ENCODE results near the gene SYTL5. TPM values are rescaled to one million over a fixed set of nuclear protein-coding genes. Genes with fewer than 3 reads are reported as not detected.

Gene SYTL5
- 2.2 and 3.5 TPM in 2 replicates for total RNA-seq (ENCODE audit: low replicate concordance)
- long read RNA-seq, full-length matches to known transcripts: 1 of 4 reads
- long read RNA-seq, partial matches to known transcripts: 1 of 4 reads
- long read RNA-seq, other reads (novel, unspliced or antisense): 2 of 4 reads

- Mint-ChIP-seq H3K4me1 (ENCODE audit: unreplicated experiment) (peaks cover 4% of the 10 kb centered on the region), H3K27me3 (no peaks in the 10 kb centered on the region), H3K4me3 (peak within 1 kb of the TSS; percentile 76), H3K36me3 (no peaks in the 10 kb centered on the region), H3K9me3 (peaks cover 10% of the 10 kb centered on the region), H3K27ac (peak within 1 kb of the TSS; percentile 89)
- TF ChIP-seq CTCF (conservative IDR thresholded peaks at IDR 0.05): no peak
- no peak for DNase-seq (ENCODE audit: extremely low spot score, unreplicated experiment)
Measured at GRCh38 chrX:38006291-38006690, at the start of gene SYTL5. TSS of gene SYTL5 (plus strand) at chrX:38006553. CDS start at chrX:38033890, 27,337 bp downstream.

GRCh38 chrX:37958525-37959211 lies 47.7 kb upstream of the SYTL5 start:
- no peak for TF ChIP-seq CTCF (conservative IDR thresholded peaks at IDR 0.05)
- Mint-ChIP-seq H3K9me3 (no peaks in the 10 kb centered on the region), H3K27me3 (no peaks in the 10 kb centered on the region), H3K4me1 (ENCODE audit: unreplicated experiment) (no peaks in the 10 kb centered on the region), H3K27ac (peak overlapping the region; percentile 61), H3K36me3 (no peaks in the 10 kb centered on the region), H3K4me3 (no peak overlapping the region)
- DNase-seq (ENCODE audit: extremely low spot score, unreplicated experiment): no peak

GRCh38 chrX:37959212-37960021 lies 46.9 kb upstream of the SYTL5 start:
- no peak for DNase-seq (ENCODE audit: extremely low spot score, unreplicated experiment)
- H3K27ac Mint-ChIP-seq: peak overlapping the region; percentile 61

GRCh38 chrX:37961118-37961517 lies 45.2 kb upstream of the SYTL5 start:
- TF ChIP-seq CTCF (conservative IDR thresholded peaks at IDR 0.05): no peak
- H3K36me3 Mint-ChIP-seq: no peaks in the 10 kb centered on the region
- no peak overlapping the region for H3K4me3 Mint-ChIP-seq
- H3K4me1 Mint-ChIP-seq (ENCODE audit: unreplicated experiment): no peaks in the 10 kb centered on the region
- no peaks in the 10 kb centered on the region for H3K9me3 Mint-ChIP-seq
- H3K27ac Mint-ChIP-seq: no peak overlapping the region
- H3K27me3 Mint-ChIP-seq: no peaks in the 10 kb centered on the region
- DNase-seq (ENCODE audit: extremely low spot score, unreplicated experiment): no peak

More at GRCh38 chrX:37959212-37960021, 46.9 kb upstream of the SYTL5 start:
- TF ChIP-seq CTCF (conservative IDR thresholded peaks at IDR 0.05): no peak
- H3K4me1 Mint-ChIP-seq (ENCODE audit: unreplicated experiment): no peaks in the 10 kb centered on the region
- no peaks in the 10 kb centered on the region for H3K9me3 Mint-ChIP-seq
- H3K4me3 Mint-ChIP-seq: no peak overlapping the region
- H3K27me3 Mint-ChIP-seq: no peaks in the 10 kb centered on the region
- no peaks in the 10 kb centered on the region for H3K36me3 Mint-ChIP-seq

- no peak overlapping the region for H3K4me3 Mint-ChIP-seq
- no peak for DNase-seq (ENCODE audit: extremely low spot score, unreplicated experiment)
- H3K27me3 Mint-ChIP-seq: no peaks in the 10 kb centered on the region
- H3K4me1 Mint-ChIP-seq (ENCODE audit: unreplicated experiment): no peaks in the 10 kb centered on the region
- H3K9me3 Mint-ChIP-seq: no peaks in the 10 kb centered on the region
- TF ChIP-seq CTCF (conservative IDR thresholded peaks at IDR 0.05): no peak
- no peaks in the 10 kb centered on the region for H3K36me3 Mint-ChIP-seq
- no peak overlapping the region for H3K27ac Mint-ChIP-seq
Measured at GRCh38 chrX:37967714-37968113, 38.6 kb upstream of the SYTL5 start.

Measured in type B pancreatic cell (in vitro differentiated cells).